A549 (cell line): ENCODE results near the gene APH1B. TPM values are rescaled to one million over a fixed set of nuclear protein-coding genes. Genes with fewer than 3 reads are reported as not detected.

Source experiments
- ATAC-seq, 2 experiments: fragments of 200-7000 bp in 1 of 2; fragments of >200 bp in 1 of 2; cut with Nextera tagmentation in 1 of 2; cut with Tn5 transposase in 1 of 2; 3 replicates each; pipeline versions ENCODE4 v1.8.0 to v1.9.1; 2018 to 2020; ENCODE audit warnings: mild to moderate bottlenecking in 1 of 2, moderate library complexity in 1 of 2
- CTCF ChIA-PET: fragments of 300-600 bp; sonication (Branson Sonifier 250); formaldehyde crosslinking; extraction: SDS; loops from one replicate; lab custom pipeline; 2021; ENCODE audit warnings: antibody characterized with exemption, inconsistent platforms; lab: Yijun Ruan, JAX
- POLR2A ChIA-PET: fragments of 350-600 bp; formaldehyde crosslinking; extraction: SDS; loops from one replicate; lab custom pipeline; 2021; ENCODE audit warnings: antibody characterized with exemption, inconsistent platforms; lab: Yijun Ruan, JAX
- DNase-seq, 2 experiments: peaks; one replicate each; pipeline versions ENCODE4 v3.0.0 to v3.0.0-alpha.2; 2011 to 2016; ENCODE audit warnings: low read depth in 1 of 2, low spot score in 1 of 2
- FAIRE-seq: peaks from 2 replicates; lab custom pipeline; 2011; peaks lifted over from hg19 to GRCh38; lab: Jason Lieb, UNC
- H3K27ac ChIP-seq, 2 experiments: fragments of >200 bp; sonication (Bioruptor Twin); formaldehyde crosslinking; 3 replicates each; pipeline ENCODE4 v1.5.1; 2016 to 2017
- H3K4me1 ChIP-seq: fragments of >200 bp; sonication (Bioruptor Twin); formaldehyde crosslinking; 3 replicates; pipeline ENCODE4 v1.6.1; 2016
- H3K4me2 ChIP-seq: fragments of >200 bp; sonication (Bioruptor Twin); formaldehyde crosslinking; 3 replicates; pipeline ENCODE4 v1.6.1; 2016
- H3K4me3 ChIP-seq: fragments of >200 bp; sonication (Bioruptor Twin); formaldehyde crosslinking; 3 replicates; pipeline ENCODE4 v1.5.1; 2016
- H3K9me3 ChIP-seq: fragments of >200 bp; sonication (Bioruptor Twin); formaldehyde crosslinking; 3 replicates; pipeline ENCODE4 v1.6.1; 2016
- BCL3 ChIP-seq: fragments of >200 bp; sonication (Bioruptor Twin); formaldehyde crosslinking; IDR thresholded peaks from 3 replicates; pipeline ENCODE4 v1.6.1; 2016
- BHLHE40 ChIP-seq: IDR thresholded peaks from 2 replicates; pipeline ENCODE4 v1.6.1; 2012; ENCODE audit warnings: low read depth, low read length, inconsistent platforms
- CBX2 ChIP-seq: fragments of 200-600 bp; sonication (generic); IDR thresholded peaks from 2 replicates; pipeline ENCODE4 v1.6.1; 2016; ENCODE audit warnings: low read depth, mild to moderate bottlenecking, borderline replicate concordance
- CBX8 ChIP-seq: fragments of 200-600 bp; sonication (generic); IDR thresholded peaks from 2 replicates; pipeline ENCODE4 v1.6.1; 2016
- CHD2 ChIP-seq: fragments of 150-350 bp; IDR thresholded peaks from 2 replicates; pipeline ENCODE4 v1.6.1; 2014; ENCODE audit warnings: low read length; ENCODE audit not compliant: partially characterized antibody
- CTCF ChIP-seq: fragments of >200 bp; sonication (Bioruptor Twin); formaldehyde crosslinking; IDR thresholded peaks from 3 replicates; pipeline ENCODE4 v1.5.1; 2016
- JUNB ChIP-seq: fragments of >200 bp; sonication (Bioruptor Twin); formaldehyde crosslinking; IDR thresholded peaks from 2 replicates; pipeline ENCODE4 v1.6.1; 2016
- MYC ChIP-seq: IDR thresholded peaks from 2 replicates; pipeline ENCODE4 v1.6.1; 2012; ENCODE audit warnings: mild to moderate bottlenecking, inconsistent platforms, low read length, improper control_type of control experiment, borderline replicate concordance
- NFE2L2 ChIP-seq: fragments of 150-350 bp; conservative IDR thresholded peaks from 2 replicates; pipeline ENCODE4 v1.6.1; 2014; ENCODE audit warnings: low read length
- NPAS2 ChIP-seq: fragments of 250-450 bp; sonication (Bioruptor Pico); IDR thresholded peaks from 2 replicates; pipeline ENCODE4 v1.8.0; 2022; ENCODE audit warnings: mild to moderate bottlenecking, moderate library complexity, borderline replicate concordance
- NR3C1 ChIP-seq: fragments of >200 bp; sonication (Bioruptor Twin); formaldehyde crosslinking; IDR thresholded peaks from 3 replicates; pipeline ENCODE4 v1.6.1; 2017
- POLR2A ChIP-seq: IDR thresholded peaks from 2 replicates; pipeline ENCODE4 v1.6.1; 2012; ENCODE audit warnings: mild to moderate bottlenecking, low read length
- SREBF2 ChIP-seq: fragments of 450-650 bp; IDR thresholded peaks from 2 replicates; pipeline ENCODE4 v1.6.1; 2014; ENCODE audit warnings: mild to moderate bottlenecking, moderate library complexity
- USF2 ChIP-seq: fragments of 450-650 bp; IDR thresholded peaks from 2 replicates; pipeline ENCODE4 v1.6.1; 2014; ENCODE audit warnings: antibody characterized with exemption
- WGBS: methylation state at CpG from one replicate; pipeline ENCODE4 v1.1.6; 2017; ENCODE audit errors: missing lambda C conversion rate; 5-methylcytosine and 5-hydroxymethylcytosine counted together
- polyA plus RNA-seq, 4 experiments: library from polyadenylated mRNA; depleted of rRNA in 3 of 4; stranded (reverse); fragments of >200 nt; fragmentation: RNase III in 1 of 4; extraction: RNeasy Plus Mini Kit Qiagen cat#74134 plus additional on column Dnase treatment in 1 of 4; gene quantifications; 2 replicates in 3 of 4; 3 replicates in 1 of 4; pipeline ENCODE4 v1.2.3, GENCODE V29; 2011 to 2017
- TF ChIP-seq, protein P1 (sequence below): fragments of >200 bp; sonication (Bioruptor Twin); formaldehyde crosslinking; IDR thresholded peaks from 2 replicates; pipeline ENCODE4 v1.6.1; 2016

The APH1B gene
- polyA plus RNA-seq, 2 of the 4 experiments (the other 2 are of a cell fraction): 16.4 to 28.5 TPM

DNA sequence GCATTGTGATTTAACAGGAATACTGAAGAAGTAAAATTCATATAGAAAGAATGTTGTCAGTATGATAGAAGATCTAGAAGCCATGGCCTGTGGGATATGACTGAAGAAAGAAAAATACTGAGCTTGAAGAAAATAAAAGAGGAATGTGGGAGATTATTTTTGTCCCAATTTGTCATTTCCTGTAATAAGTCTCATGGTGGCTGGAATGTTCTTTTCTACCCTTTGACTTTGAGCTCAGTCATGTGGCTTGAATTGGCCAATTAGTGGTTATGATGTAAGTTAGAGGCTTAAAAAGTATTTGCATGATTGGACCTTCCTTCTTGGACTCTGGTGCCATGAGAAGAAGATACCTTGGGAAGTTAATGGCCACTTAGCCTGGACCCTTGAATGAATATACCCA is 14.1 kb downstream of the APH1B start (continued):
- no peak for TF ChIP-seq NFE2L2

DNA sequence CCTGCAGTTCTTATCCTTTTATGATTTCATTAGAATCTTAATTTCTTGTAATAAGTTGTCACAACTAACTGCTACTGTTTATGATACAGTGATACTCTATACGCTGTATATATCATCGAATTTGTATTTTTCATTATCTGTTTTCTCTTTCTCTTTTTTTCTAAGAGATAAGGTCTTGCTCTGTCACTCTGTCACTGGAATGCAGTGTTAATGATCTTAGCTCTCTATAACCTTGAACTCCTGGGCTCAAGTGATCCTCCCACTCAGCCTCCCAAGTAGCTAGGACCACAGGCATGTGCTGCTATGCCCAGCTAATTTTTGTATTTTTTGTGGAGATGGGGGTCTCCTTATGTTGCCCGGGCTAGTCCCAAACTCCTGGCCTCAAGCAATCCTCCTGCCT is 14.8 kb downstream of the APH1B start:
- CTCF ChIA-PET: interaction anchor here (0.6 to 12.5 kb wide), 17 partner anchors 9 to 775 kb away, joined by 3 to 163 read pairs (median 4); partner anchors contain the start of gene RPS27L
- DNase-seq: no peak

DNA sequence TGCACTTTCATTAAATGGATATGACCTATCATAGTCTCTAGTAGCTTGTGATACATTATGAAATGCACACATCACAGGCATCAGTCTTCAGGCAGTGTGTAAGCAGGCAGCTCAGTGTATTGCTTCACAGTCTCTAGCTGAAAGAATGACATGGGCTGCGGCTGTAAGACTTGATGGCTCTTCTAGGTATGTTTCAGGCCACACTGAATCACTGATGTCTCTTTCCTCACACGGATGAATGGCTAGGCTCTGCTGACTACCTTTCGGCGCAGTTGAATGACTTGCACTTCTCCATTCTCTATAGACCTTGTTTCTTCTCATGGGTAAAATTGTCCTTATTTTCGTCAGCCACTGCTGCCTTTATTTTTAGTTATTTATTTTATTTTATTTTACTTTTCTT is 15.4 kb downstream of the APH1B start:
- ChIA-PET CTCF (interaction anchor here (1.1 to 12.5 kb wide), 12 partner anchors 12 to 158 kb away, joined by 3 to 163 read pairs (median 4); partner anchors contain the start of gene RPS27L), POLR2A (interaction anchor here (0.5 kb wide), 1 partner anchor 102 kb away, joined by 3 read pairs; no protein-coding TSS in a partner anchor)
- ATAC-seq (no peak), DNase-seq (no peak), FAIRE-seq (no peak)
- Histone ChIP-seq H3K9me3 (no peaks in the 10 kb centered on the region), H3K4me3 (no peak overlapping the region), H3K27ac (no peak overlapping the region), H3K4me1 (peaks cover 9% of the 10 kb centered on the region; the same call in 2 of the 3 replicates), H3K4me2 (no peak overlapping the region)
- WGBS: 90% methylated on average over 5 of the region's 5 CpGs
- TF ChIP-seq NFE2L2: no peak
- no peak for TF ChIP-seq SREBF2
- no peak for TF ChIP-seq CTCF
- no peak for TF ChIP-seq BHLHE40
- no peak for TF ChIP-seq CBX2
- no peak for TF ChIP-seq BCL3
- TF ChIP-seq USF2: no peak
- no peak for TF ChIP-seq NPAS2
- TF ChIP-seq POLR2A: no peak
- no peak for TF ChIP-seq CBX8
- TF ChIP-seq JUNB: no peak
- TF ChIP-seq, protein P1, sequence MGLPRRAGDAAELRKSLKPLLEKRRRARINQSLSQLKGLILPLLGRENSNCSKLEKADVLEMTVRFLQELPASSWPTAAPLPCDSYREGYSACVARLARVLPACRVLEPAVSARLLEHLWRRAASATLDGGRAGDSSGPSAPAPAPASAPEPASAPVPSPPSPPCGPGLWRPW: no peak

More for the DNA sequence above, 14.8 kb downstream of the APH1B start:
- H3K4me3 ChIP-seq: no peak overlapping the region
- no peak overlapping the region for H3K27ac ChIP-seq
- 83% methylated on average over 3 of the region's 3 CpGs for WGBS
- ATAC-seq (no peak), FAIRE-seq (peak; percentile 74)
- H3K4me2 ChIP-seq: no peak overlapping the region
- POLR2A ChIA-PET: interaction anchor here (0.5 kb wide), 1 partner anchor 102 kb away, joined by 3 read pairs; no protein-coding TSS in a partner anchor
- peaks cover 9% of the 10 kb centered on the region; the same call in 2 of the 3 replicates for H3K4me1 ChIP-seq
- no peak for TF ChIP-seq BCL3
- no peak for TF ChIP-seq NR3C1
- TF ChIP-seq, all 56 proteins: peak for 0
- H3K9me3 ChIP-seq: no peaks in the 10 kb centered on the region

- Histone ChIP-seq H3K4me1 (peaks cover 5% of the 10 kb centered on the region; the same call in 1 of the 3 replicates), H3K27ac (no peak overlapping the region), H3K9me3 (no peaks in the 10 kb centered on the region), H3K4me2 (no peak overlapping the region), H3K4me3 (no peak overlapping the region)
- CTCF ChIA-PET: interaction anchor here (0.7 to 12.5 kb wide), 5 partner anchors 77 to 773 kb away, joined by 3 to 163 read pairs (median 4); partner anchors contain the start of gene CA12
- FAIRE-seq (no peak), ATAC-seq (no peak), DNase-seq (no peak)
- 95% methylated on average over 3 of the region's 3 CpGs for WGBS
- POLR2A ChIA-PET: interaction anchor here (0.7 kb wide), 1 partner anchor 117 kb away, joined by 3 read pairs; no protein-coding TSS in a partner anchor
- no peak for TF ChIP-seq CBX2
- TF ChIP-seq CHD2: no peak
- TF ChIP-seq POLR2A: no peak
- no peak for TF ChIP-seq MYC
- no peak for TF ChIP-seq SREBF2
- TF ChIP-seq, all 56 proteins: peak for 0
Measured at GRCh38 chr15:63294359-63294758, 17.0 kb downstream of the APH1B start.
